GM12872 (cell line): ENCODE data around the gene QRICH1.

Source experiments
- TF ChIP-seq, protein P1 (sequence below): IDR thresholded peaks from 3 replicates; pipeline ENCODE4 v1.5.1; 2011; ENCODE audit warnings: low read depth, mild to moderate bottlenecking, low read length, moderate library complexity; ENCODE audit not compliant: insufficient read depth

Gene QRICH1

DNA sequence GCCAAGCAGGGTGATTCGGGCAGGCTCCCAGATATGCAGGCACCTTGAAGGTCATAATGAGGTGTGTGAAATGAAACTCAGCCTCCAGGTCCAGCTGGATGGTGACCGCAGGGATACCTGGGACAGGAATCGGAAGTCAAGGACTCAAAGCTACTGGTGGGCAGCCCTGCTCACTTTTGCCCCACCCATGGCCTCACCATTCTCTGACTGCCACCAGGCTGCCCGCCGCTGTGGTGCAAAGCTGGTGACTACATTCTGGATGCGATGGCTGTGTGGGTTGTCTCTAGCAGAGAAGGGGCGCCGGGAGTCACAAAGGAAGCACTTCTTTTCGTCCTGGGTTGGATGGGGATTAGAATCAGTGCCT lies 38.2 kb upstream of the QRICH1 start:
- TF ChIP-seq, protein P1, sequence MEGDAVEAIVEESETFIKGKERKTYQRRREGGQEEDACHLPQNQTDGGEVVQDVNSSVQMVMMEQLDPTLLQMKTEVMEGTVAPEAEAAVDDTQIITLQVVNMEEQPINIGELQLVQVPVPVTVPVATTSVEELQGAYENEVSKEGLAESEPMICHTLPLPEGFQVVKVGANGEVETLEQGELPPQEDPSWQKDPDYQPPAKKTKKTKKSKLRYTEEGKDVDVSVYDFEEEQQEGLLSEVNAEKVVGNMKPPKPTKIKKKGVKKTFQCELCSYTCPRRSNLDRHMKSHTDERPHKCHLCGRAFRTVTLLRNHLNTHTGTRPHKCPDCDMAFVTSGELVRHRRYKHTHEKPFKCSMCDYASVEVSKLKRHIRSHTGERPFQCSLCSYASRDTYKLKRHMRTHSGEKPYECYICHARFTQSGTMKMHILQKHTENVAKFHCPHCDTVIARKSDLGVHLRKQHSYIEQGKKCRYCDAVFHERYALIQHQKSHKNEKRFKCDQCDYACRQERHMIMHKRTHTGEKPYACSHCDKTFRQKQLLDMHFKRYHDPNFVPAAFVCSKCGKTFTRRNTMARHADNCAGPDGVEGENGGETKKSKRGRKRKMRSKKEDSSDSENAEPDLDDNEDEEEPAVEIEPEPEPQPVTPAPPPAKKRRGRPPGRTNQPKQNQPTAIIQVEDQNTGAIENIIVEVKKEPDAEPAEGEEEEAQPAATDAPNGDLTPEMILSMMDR: no peak

DNA sequence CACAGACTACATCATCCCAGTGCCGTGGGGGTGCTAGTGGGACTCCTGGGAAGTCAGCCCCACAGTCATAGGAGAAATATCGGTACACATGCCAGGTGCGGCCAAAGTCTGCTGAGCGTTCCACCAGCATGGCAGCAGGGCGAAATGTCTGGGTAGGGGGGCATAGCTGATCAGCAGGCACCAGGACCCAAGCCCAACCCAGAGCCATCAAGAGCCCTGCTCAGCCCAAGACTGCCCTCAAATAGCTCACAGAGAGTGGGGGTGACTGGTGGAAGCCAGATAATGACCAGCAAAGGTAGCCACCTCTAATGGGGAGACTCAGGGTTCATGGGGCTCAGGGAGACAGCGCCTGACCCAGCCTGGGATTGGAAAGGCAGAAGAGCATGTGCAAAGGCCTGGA lies 37.7 kb upstream of the QRICH1 start:
- TF ChIP-seq, protein P1: no peak

DNA sequence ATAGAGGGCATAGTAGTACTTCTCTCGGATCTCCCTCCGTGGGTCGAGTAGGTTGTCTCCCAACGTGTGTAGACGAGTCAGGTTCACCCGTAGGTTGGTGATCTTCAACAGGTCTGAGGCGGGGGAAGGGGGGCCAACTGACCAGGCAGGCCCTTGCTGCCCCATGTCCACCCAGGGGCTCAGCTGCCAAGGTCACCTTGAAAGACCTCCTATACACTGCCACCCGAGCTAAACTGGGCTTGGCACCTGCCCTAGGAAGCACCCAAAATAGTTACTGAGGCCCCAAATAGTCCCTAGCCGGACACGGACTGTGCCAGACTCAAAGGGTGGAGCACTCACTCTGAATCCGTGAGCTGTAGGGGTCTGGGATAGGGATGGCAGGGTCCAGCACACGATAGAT lies 37.2 kb upstream of the QRICH1 start:
- TF ChIP-seq, protein P1: no peak

DNA sequence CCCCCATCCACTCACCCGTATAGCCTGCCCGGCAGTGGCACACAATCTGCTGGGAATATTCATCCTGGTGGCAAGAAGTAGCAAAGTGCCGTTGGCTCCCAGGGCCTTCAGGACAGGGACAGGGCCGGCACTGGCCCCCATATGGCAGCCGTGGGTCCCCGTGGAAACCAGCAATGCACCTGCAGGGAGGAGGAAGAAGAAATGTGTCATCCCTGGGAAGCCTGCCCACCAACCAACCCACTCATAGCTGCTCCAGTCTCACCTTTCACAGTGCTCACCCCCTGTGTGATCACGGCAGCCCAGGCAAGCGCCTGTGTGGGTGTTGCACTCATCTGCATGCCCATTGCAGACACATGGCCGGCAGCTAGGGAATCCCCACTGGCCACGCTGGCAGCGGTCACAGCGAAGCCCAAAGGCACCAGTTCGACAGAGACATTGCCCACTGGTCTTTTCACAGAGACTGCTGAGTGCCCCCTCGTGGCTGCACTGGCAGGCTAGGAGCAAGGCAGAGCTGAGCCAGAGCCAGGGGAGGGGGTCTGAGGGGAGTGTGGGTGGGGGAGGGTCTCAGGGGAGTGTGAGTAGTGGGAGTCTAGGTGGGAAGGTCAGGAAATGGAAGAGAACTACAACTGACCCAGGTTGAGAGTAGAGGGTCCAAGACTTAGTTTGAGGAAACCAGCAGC lies 31.3 kb upstream of the QRICH1 start:
- TF ChIP-seq, protein P1: peak; percentile 40; the same call in 2 of the 3 replicates

DNA sequence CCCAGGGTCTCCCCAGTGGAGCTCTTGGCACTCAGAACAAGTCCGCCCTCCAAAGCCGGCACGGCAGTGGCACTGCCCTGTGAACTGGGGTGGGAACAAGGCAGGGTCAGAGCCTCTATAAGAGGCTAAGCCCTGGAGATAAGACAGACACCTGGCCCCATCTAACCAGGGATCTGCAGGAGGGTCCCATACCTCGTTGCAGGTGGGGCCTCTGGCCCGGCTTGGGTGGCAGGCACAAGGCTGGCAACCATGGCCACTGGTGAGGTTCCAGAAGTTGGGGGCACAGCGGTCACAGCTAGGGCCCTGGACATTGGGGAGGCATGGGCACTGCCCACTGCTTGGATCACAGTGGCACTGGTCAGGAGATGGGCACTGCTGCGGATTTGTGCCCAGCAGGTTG lies 30.3 kb upstream of the QRICH1 start:
- TF ChIP-seq, protein P1: no peak

DNA sequence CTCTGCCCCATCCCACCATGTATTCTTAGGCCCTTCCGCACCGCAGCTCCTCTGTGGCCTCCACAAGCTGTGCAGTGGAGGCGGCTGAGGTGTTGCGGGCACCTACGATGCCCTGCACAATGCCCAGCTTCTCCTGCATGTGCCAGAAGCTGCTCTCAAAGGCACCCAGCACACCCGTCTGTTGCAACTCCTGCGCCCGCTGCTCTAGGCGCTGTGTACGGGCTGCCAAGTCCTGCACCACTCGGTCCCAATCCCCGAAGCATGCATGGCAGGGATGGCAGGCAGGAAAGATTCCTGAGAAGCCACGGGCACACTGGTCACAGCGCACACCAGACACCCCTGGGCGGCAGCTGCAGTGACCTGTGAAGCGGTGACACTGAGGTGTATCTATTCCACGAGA lies 29.8 kb upstream of the QRICH1 start:
- TF ChIP-seq, protein P1: no peak

DNA sequence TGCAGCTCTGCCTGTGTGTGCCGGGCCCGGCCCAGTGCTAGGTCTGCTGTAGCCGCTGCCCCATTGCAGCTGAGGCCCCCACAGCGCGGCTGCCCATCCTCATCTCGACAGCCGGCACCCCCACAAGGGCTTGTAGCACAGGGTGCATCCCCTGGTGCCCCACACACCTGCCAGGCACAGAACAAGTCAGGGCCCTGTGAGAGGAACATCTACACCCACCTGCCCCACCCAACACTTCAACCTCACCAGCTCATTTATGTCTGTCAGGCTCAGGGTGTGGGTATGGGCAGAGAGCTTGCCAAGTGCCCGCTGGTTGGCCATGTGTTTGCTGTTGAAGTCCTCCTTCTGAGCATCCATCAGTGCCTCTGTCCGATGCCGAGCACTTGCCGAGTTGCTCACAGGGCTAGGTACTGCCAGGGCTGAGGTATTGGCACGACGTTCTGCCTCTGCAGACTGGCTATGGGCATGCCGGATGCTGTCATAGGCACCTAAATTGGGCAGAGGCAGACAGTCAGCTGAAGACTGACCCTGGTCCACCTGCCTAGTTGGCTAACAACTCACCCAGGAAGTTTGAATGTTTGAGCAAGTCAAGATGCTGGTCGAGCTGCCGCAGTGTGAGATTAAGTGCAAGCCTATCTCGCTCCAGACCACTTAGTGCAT lies 29.1 kb upstream of the QRICH1 start:
- TF ChIP-seq, protein P1: no peak
